ENCODE data around the gene MAP3K10. TPM values are rescaled to one million over a fixed set of nuclear protein-coding genes. Genes with fewer than 3 reads are reported as not detected.

MAP3K10 gene
- total and polyA plus RNA-seq, 7 donors = 10.7 to 35.1 (median 19.1) TPM

- Histone ChIP-seq H3K27ac (no peak overlapping the region), H3K9me3 (no peaks in the 10 kb centered on the region), H3K4me1 (peaks cover 17% of the 10 kb centered on the region), H3K27me3 (ENCODE audit: insufficient read depth in 3 of 3, low read length in 2 of 3) (no peaks in the 10 kb centered on the region), H3K36me3 (ENCODE audit: insufficient read depth in 1 of 2, low read depth in 1 of 2) (peaks cover 0 to 69% of the 10 kb centered on the region in 2 donors), H3K4me3 (no peak overlapping the region)
- no peak for ATAC-seq
- no peak for TF ChIP-seq CTCF (IDR thresholded peaks at IDR 0.05)
- intact Hi-C loops (cut with DNase I) = loop anchor here in 1 of 2 donors (5.0 kb wide), 1 partner anchor 48 kb away; no protein-coding TSS in a partner anchor
- 77 to 87% (median 83%) methylated on average over 22 of the region's 22 CpGs for WGBS, 3 donors
- DNase-seq = no peak
Observed at GRCh38 chr19:40234429-40235237, 43.4 kb downstream of the MAP3K10 start.

GRCh38 chr19:40235238-40236025 lies 44.2 kb downstream of the MAP3K10 start:
- no peak for DNase-seq
- no peak for ATAC-seq
- no peaks in the 10 kb centered on the region for H3K9me3 ChIP-seq
- intact Hi-C loops (cut with DNase I) = no loop called here
- no peak for TF ChIP-seq CTCF (IDR thresholded peaks at IDR 0.05)
- 85 to 86% (median 86%) methylated on average over 30 of the region's 30 CpGs for WGBS, 3 donors
- H3K36me3 ChIP-seq (ENCODE audit: insufficient read depth in 1 of 2, low read depth in 1 of 2) = peaks cover 0 to 77% of the 10 kb centered on the region in 2 donors
- H3K27me3 ChIP-seq (ENCODE audit: insufficient read depth in 3 of 3, low read length in 2 of 3) = no peaks in the 10 kb centered on the region
- peaks cover 11% of the 10 kb centered on the region for H3K4me1 ChIP-seq
- no peak overlapping the region for H3K27ac ChIP-seq
- H3K4me3 ChIP-seq = no peak overlapping the region

- intact Hi-C loops (cut with DNase I) = no loop called here
- H3K27ac ChIP-seq = no peak overlapping the region
- H3K4me1 ChIP-seq = peaks cover 5% of the 10 kb centered on the region
- no peak overlapping the region for H3K4me3 ChIP-seq
- H3K9me3 ChIP-seq = no peaks in the 10 kb centered on the region
- H3K36me3 ChIP-seq (ENCODE audit: insufficient read depth in 1 of 2, low read depth in 1 of 2) = peaks cover 0 to 82% of the 10 kb centered on the region in 2 donors
- no peak for TF ChIP-seq CTCF (IDR thresholded peaks at IDR 0.05)
- H3K27me3 ChIP-seq (ENCODE audit: insufficient read depth in 3 of 3, low read length in 2 of 3) = no peaks in the 10 kb centered on the region
- 91 to 97% (median 94%) methylated on average over 9 of the region's 9 CpGs for WGBS, 3 donors
- ATAC-seq = no peak
- no peak for DNase-seq
Observed at GRCh38 chr19:40236026-40236355, 44.8 kb downstream of the MAP3K10 start.

DNA sequence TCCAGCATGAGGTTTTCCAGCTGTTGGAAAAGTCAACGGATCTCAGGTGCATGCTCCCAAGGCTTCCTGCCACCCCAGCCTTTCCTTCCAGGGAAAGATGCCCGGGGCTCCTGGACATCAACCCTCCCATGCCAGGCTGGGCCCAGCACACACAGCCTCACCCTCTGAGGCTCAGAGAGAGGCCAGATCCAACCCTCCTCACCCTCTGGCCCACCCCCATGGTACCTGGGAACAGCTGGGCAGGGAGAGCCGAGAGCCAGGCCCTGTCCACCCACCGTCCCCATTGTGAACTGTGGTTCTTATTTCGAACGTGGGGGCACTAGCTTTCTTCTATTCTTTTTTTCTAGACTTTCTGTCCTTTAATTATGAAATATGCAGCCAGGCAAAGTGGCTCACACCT lies 45.1 kb downstream of the MAP3K10 start:
- no peaks in the 10 kb centered on the region for H3K27me3 ChIP-seq (ENCODE audit: insufficient read depth in 3 of 3, low read length in 2 of 3)
- ATAC-seq = no peak
- TF ChIP-seq CTCF (IDR thresholded peaks at IDR 0.05) = no peak
- WGBS, 3 donors = 78 to 81% (median 80%) methylated on average over 6 of the region's 6 CpGs
- intact Hi-C loops (cut with DNase I) = no loop called here
- H3K4me1 ChIP-seq = peaks cover 5% of the 10 kb centered on the region
- H3K9me3 ChIP-seq = no peaks in the 10 kb centered on the region
- no peak for DNase-seq
- no peak overlapping the region for H3K4me3 ChIP-seq
- H3K36me3 ChIP-seq (ENCODE audit: insufficient read depth in 1 of 2, low read depth in 1 of 2) = peaks cover 0 to 86% of the 10 kb centered on the region in 2 donors
- no peak overlapping the region for H3K27ac ChIP-seq

All from psoas muscle (tissue), 8 donors.